ENCODE measurements around the gene ZNF275. TPM values are rescaled to one million over a fixed set of nuclear protein-coding genes. Genes with fewer than 3 reads are reported as not detected.

ZNF275 gene
- total and polyA plus RNA-seq, 2 donors (not counting 3 experiments of a cell fraction or from before 2014, with no cell fraction given), result 10.3 to 11.0 TPM

GRCh38 chrX:153395613-153396319 lies 61.8 kb downstream of the ZNF275 start:
- Histone ChIP-seq H3K27ac (ENCODE audit: insufficient read depth, low read depth, low read length) (no peak overlapping the region), H3K9ac (replicated peaks; ENCODE audit: extremely low read depth, insufficient read depth, low read length) (no peak overlapping the region), H4K20me1 (replicated peaks; ENCODE audit: control insufficient read depth, extremely low read depth, insufficient read depth, low read length) (no peaks in the 10 kb centered on the region), H3K4me3 (replicated peaks in 1 of 3; ENCODE audit: insufficient read depth in 1 of 3, low read depth in 1 of 3, low read length in 3 of 3) (no peak overlapping the region), H3K4me1 (ENCODE audit: control insufficient read depth, extremely low read depth, insufficient read depth, low read length) (no peaks in the 10 kb centered on the region), H2AFZ (ENCODE audit: low read depth, low read length) (no peak overlapping the region), H3K4me2 (ENCODE audit: insufficient read depth, low read length) (no peak overlapping the region), H3K9me1 (replicated peaks; ENCODE audit: control insufficient read depth, extremely low read depth, insufficient read depth, low read length) (no peaks in the 10 kb centered on the region), H3K9me3 (replicated peaks; ENCODE audit: control insufficient read depth, insufficient read depth, low read length) (no peaks in the 10 kb centered on the region), H3K36me3 (ENCODE audit: control insufficient read depth in 2 of 2, extremely low read depth in 1 of 2, insufficient read depth in 2 of 2, low read length in 2 of 2) (no peaks in the 10 kb centered on the region), H3K27me3 (ENCODE audit: control insufficient read depth in 2 of 2, insufficient read depth in 2 of 2, low read length in 2 of 2) (no peaks in the 10 kb centered on the region), H3K79me2 (ENCODE audit: control insufficient read depth, insufficient read depth, low read length) (no peaks in the 10 kb centered on the region)
- dilution Hi-C loops (cut with MboI; ENCODE audit: extremely low pct_ligation_motif_present, low sequenced_read_pairs) (no loop called here), intact Hi-C loops (cut with micrococcal nuclease) (no loop called here)
- TF ChIP-seq GATA2 (IDR thresholded peaks at IDR 0.05; ENCODE audit: insufficient read depth, insufficient read length, low read depth, low read length) (no peak), POLR2AphosphoS5 (IDR thresholded peaks at IDR 0.05; ENCODE audit: insufficient read depth, low read depth, low read length) (no peak), POLR2A (IDR thresholded peaks at IDR 0.05; ENCODE audit: low read depth, low read length) (no peak), JUN (IDR thresholded peaks at IDR 0.05; ENCODE audit: borderline replicate concordance, insufficient read depth, insufficient read length, low read depth) (no peak), MAX (IDR thresholded peaks at IDR 0.05; ENCODE audit: insufficient read depth, insufficient read length) (no peak), FOS (IDR thresholded peaks at IDR 0.05; ENCODE audit: borderline replicate concordance, insufficient read depth, low read length) (no peak), EZH2 (IDR thresholded peaks at IDR 0.05; ENCODE audit: borderline replicate concordance, low read depth, low read length, severe bottlenecking) (no peak), MYC (IDR thresholded peaks at IDR 0.05; ENCODE audit: low read depth, low read length) (no peak)
- TF ChIP-seq, protein P1, sequence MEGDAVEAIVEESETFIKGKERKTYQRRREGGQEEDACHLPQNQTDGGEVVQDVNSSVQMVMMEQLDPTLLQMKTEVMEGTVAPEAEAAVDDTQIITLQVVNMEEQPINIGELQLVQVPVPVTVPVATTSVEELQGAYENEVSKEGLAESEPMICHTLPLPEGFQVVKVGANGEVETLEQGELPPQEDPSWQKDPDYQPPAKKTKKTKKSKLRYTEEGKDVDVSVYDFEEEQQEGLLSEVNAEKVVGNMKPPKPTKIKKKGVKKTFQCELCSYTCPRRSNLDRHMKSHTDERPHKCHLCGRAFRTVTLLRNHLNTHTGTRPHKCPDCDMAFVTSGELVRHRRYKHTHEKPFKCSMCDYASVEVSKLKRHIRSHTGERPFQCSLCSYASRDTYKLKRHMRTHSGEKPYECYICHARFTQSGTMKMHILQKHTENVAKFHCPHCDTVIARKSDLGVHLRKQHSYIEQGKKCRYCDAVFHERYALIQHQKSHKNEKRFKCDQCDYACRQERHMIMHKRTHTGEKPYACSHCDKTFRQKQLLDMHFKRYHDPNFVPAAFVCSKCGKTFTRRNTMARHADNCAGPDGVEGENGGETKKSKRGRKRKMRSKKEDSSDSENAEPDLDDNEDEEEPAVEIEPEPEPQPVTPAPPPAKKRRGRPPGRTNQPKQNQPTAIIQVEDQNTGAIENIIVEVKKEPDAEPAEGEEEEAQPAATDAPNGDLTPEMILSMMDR (IDR thresholded peaks at IDR 0.05; ENCODE audit: extremely low read depth in 1 of 2, insufficient read depth in 1 of 2, low read depth in 1 of 2, low read length in 2 of 2), result no peak
- FAIRE-seq (no peak), DNase-seq (ENCODE audit: low read depth, low spot score) (no peak)
- ChIA-PET CTCF (no interaction called here), POLR2A (no interaction called here)
- no TSS peak for BruUV-seq (replicated peaks)
